PFSK-1 (cell line): ENCODE measurements around the gene BAIAP3.

Source experiments
- FOXP2 ChIP-seq: optimal IDR thresholded peaks from 2 replicates; pipeline ENCODE3; 2011; ENCODE audit warnings: borderline replicate concordance, control low read depth, inconsistent platforms; ENCODE audit not compliant: insufficient read depth; ENCODE audit errors: extremely low read length, extremely low read depth
- POLR2AphosphoS5 ChIP-seq: IDR thresholded peaks from 2 replicates; pipeline ENCODE4 v1.6.1; 2012; ENCODE audit warnings: low read depth, mild to moderate bottlenecking, control low read depth, low read length, moderate library complexity
- REST ChIP-seq, 2 experiments: IDR thresholded peaks; 2 replicates each; pipeline versions ENCODE4 v1.6.1 to v1.8.0; 2011 to 2012; ENCODE audit warnings: low read depth in 2 of 2, low read length in 2 of 2, control low read depth in 1 of 2, inconsistent platforms in 1 of 2, mild to moderate bottlenecking in 1 of 2, moderate library complexity in 1 of 2; ENCODE audit not compliant: insufficient read depth in 1 of 2
- SIN3A ChIP-seq: IDR thresholded peaks from 2 replicates; pipeline ENCODE4 v1.6.1; 2012; ENCODE audit warnings: mild to moderate bottlenecking, low read length, moderate library complexity, borderline replicate concordance; ENCODE audit not compliant: insufficient read depth
- TAF1 ChIP-seq: IDR thresholded peaks from 2 replicates; pipeline ENCODE4 v1.6.1; 2012; ENCODE audit warnings: low read length, control low read depth, borderline replicate concordance; ENCODE audit not compliant: insufficient read depth

BAIAP3 gene

GRCh38 chr16:1317479-1318267 lies 15.8 kb upstream of the BAIAP3 start:
- TF ChIP-seq POLR2AphosphoS5: no peak; the same call in 1 of the 2 replicates
- no peak for TF ChIP-seq REST (IDR thresholded peaks at IDR 0.05; ENCODE audit: insufficient read depth in 1 of 2, low read depth in 2 of 2, low read length in 2 of 2)
- no peak for TF ChIP-seq TAF1
- no peak for TF ChIP-seq FOXP2
- TF ChIP-seq SIN3A: no peak

- TF ChIP-seq TAF1 (no peak), POLR2AphosphoS5 (no peak), FOXP2 (no peak), SIN3A (no peak), REST (IDR thresholded peaks at IDR 0.05; ENCODE audit: insufficient read depth in 1 of 2, low read depth in 2 of 2, low read length in 2 of 2) (no peak)
These were observed 15.2 kb upstream of the BAIAP3 start for GRCh38 chr16:1318268-1318545.

GRCh38 chr16:1319041-1319440 lies 14.4 kb upstream of the BAIAP3 start:
- TF ChIP-seq SIN3A (no peak), FOXP2 (no peak), TAF1 (no peak), REST (IDR thresholded peaks at IDR 0.05; ENCODE audit: insufficient read depth in 1 of 2, low read depth in 2 of 2, low read length in 2 of 2) (no peak), POLR2AphosphoS5 (no peak)

GRCh38 chr16:1320097-1320496 lies 13.3 kb upstream of the BAIAP3 start:
- no peak for TF ChIP-seq POLR2AphosphoS5
- TF ChIP-seq SIN3A: no peak
- no peak for TF ChIP-seq FOXP2
- no peak for TF ChIP-seq TAF1
- no peak for TF ChIP-seq REST (IDR thresholded peaks at IDR 0.05; ENCODE audit: insufficient read depth in 1 of 2, low read depth in 2 of 2, low read length in 2 of 2)
